ENCODE data around the gene NFIA. TPM values are rescaled to one million over a fixed set of nuclear protein-coding genes. Genes with fewer than 3 reads are reported as not detected.

The NFIA gene
- total RNA-seq, 1 experiment from 2014 or later, result 0.35 TPM

- no peak overlapping the region for H2BK15ac ChIP-seq (ENCODE audit: low read depth, low read length)
- no peaks in the 10 kb centered on the region for H4K20me1 ChIP-seq (ENCODE audit: control insufficient read depth, insufficient read depth, insufficient read length)
- no peaks in the 10 kb centered on the region for H3K79me2 ChIP-seq (ENCODE audit: insufficient read depth, low read length)
- no peak overlapping the region for H2BK5ac ChIP-seq (ENCODE audit: insufficient read length, low read length)
- peak overlapping the region; percentile 65 for H3K4me2 ChIP-seq (ENCODE audit: insufficient read depth, insufficient read length, low read length)
- H3K79me1 ChIP-seq (ENCODE audit: insufficient read depth, low read depth, low read length, poor library complexity, severe bottlenecking), result no peaks in the 10 kb centered on the region
- H2BK20ac ChIP-seq (ENCODE audit: low read depth, low read length, poor library complexity, severe bottlenecking), result no peak overlapping the region
- H3K9ac ChIP-seq (ENCODE audit: extremely low read depth, insufficient read length, low read length), result no peak overlapping the region
- H2BK120ac ChIP-seq (ENCODE audit: low read depth, low read length, poor library complexity, severe bottlenecking), result no peak overlapping the region
- TF ChIP-seq CTCF (conservative IDR thresholded peaks at IDR 0.05), result no peak
- no peak overlapping the region for H2BK12ac ChIP-seq (ENCODE audit: insufficient read length, low read depth, low read length)
- H3K9me3 Mint-ChIP-seq, result peaks cover 0 to 4% of the 10 kb centered on the region in 2 experiments; a peak in 2 of 5 replicates
- peaks cover 44 to 54% of the 10 kb centered on the region in 2 experiments for H3K4me1 Mint-ChIP-seq
- no peaks in the 10 kb centered on the region for H3K9me3 ChIP-seq (ENCODE audit: control insufficient read depth, low read depth, low read length)
- H2AK5ac ChIP-seq (ENCODE audit: insufficient read length, low read length), result no peak overlapping the region
- H3K27ac Mint-ChIP-seq, result no peak overlapping the region
- H3K23ac ChIP-seq (ENCODE audit: insufficient read length, low read depth, low read length), result no peak overlapping the region
- no peak overlapping the region for H4K91ac ChIP-seq (ENCODE audit: insufficient read length, low read depth, low read length)
- H3K14ac ChIP-seq (ENCODE audit: insufficient read depth, low read length), result no peak overlapping the region
- H3K23me2 ChIP-seq (ENCODE audit: insufficient read length, low read depth, low read length, poor library complexity, severe bottlenecking), result peaks cover 19% of the 10 kb centered on the region
- no peak for DNase-seq
- H2AFZ ChIP-seq (ENCODE audit: low read length), result no peak overlapping the region
- H4K5ac ChIP-seq (ENCODE audit: insufficient read length, low read depth, low read length), result no peak overlapping the region
- H3K36me3 Mint-ChIP-seq (ENCODE audit: insufficient read depth in 1 of 3, low read depth in 3 of 3), result no peaks in the 10 kb centered on the region; a peak in 1 of 7 replicates
- H3K27ac ChIP-seq (ENCODE audit: insufficient read length, low read depth, low read length), result no peak overlapping the region
- peaks cover 6% of the 10 kb centered on the region; the same call in 1 of the 2 replicates for H3K4me1 ChIP-seq (ENCODE audit: insufficient read depth, low read length)
- H3K27me3 ChIP-seq (ENCODE audit: insufficient read depth, low read length), result peaks cover 61% of the 10 kb centered on the region
- peaks cover 75% of the 10 kb centered on the region for H3K27me3 Mint-ChIP-seq (ENCODE audit: low read depth)
- H3K56ac ChIP-seq (ENCODE audit: insufficient read length, low read depth, low read length), result no peak overlapping the region
- H3K18ac ChIP-seq (ENCODE audit: insufficient read length, low read depth, low read length), result no peak overlapping the region
- no peak overlapping the region for H4K8ac ChIP-seq (replicated peaks; ENCODE audit: insufficient read length, low read depth, low read length)
- no peak overlapping the region for H3T11ph ChIP-seq (ENCODE audit: low read length)
- H3K4me3 Mint-ChIP-seq, result peak overlapping the region; percentile 51 to 87
- H3K4ac ChIP-seq (ENCODE audit: low read depth, low read length), result no peak overlapping the region
- no CpG with 5 or more reads among the region's 10 CpGs for WGBS (ENCODE audit: extremely low coverage, insufficient read length, low lambda C conversion rate)
Measured at GRCh38 chr1:61053226-61053711, 29.1 kb upstream of the NFIA start.

All from H9 (cell line).